K562 (cell line): Measurements from ENCODE around the gene GFRAL. TPM values are rescaled to one million over a fixed set of nuclear protein-coding genes. Genes with fewer than 3 reads are reported as not detected.

Source experiments
- ATAC-seq: fragments of 200-7000 bp; cut with Tn5 transposase; 3 replicates; pipeline ENCODE4 v1.9.1; 2020; ENCODE audit warnings: moderate library complexity
- BruUV-seq: library from RNA; stranded (reverse); fragments of 400-500 nt; replicated peaks from 2 replicates; lab custom pipeline; 2021; lab: Mats Ljungman, UMichigan
- CTCF ChIA-PET: fragments of 300-600 bp; formaldehyde crosslinking; extraction: SDS; loops from one replicate; lab custom pipeline; 2021; ENCODE audit warnings: low intra/inter-chr PET ratio; lab: Yijun Ruan, JAX
- POLR2A ChIA-PET: fragments of 300-600, 350-650 bp; sonication (Branson Sonifier 250); formaldehyde crosslinking; extraction: SDS; loops from one replicate; lab custom pipeline; 2021; ENCODE audit warnings: antibody characterized with exemption, inconsistent platforms; lab: Yijun Ruan, JAX
- DNase-seq, 4 experiments: peaks; one replicate each; pipeline versions ENCODE4 v3.0.0 to v3.0.0-alpha.2; 2011 to 2018; ENCODE audit warnings: low spot score in 3 of 4, mixed read lengths in 3 of 4; ENCODE audit errors: extremely low read depth in 1 of 4
- FAIRE-seq: peaks from 2 replicates; lab custom pipeline; 2011; peaks lifted over from hg19 to GRCh38; lab: Jason Lieb, UNC
- H2AFZ ChIP-seq: 2 replicates; pipeline ENCODE4 v1.6.0; 2011; ENCODE audit warnings: low read depth, low read length, control low read depth, inconsistent platforms
- H3K27ac ChIP-seq: fragments of 200-600 bp; 3 replicates; pipeline ENCODE4 v1.8.0; 2011; ENCODE audit warnings: low read depth, mild to moderate bottlenecking, control low read depth, inconsistent platforms, low read length, moderate library complexity, mixed read lengths; ENCODE audit errors: extremely low read depth
- H3K27me3 ChIP-seq, 2 experiments: fragments of 300-600 bp in 1 of 2; 2 replicates in 1 of 2; 3 replicates in 1 of 2; pipeline versions ENCODE4 v1.6.0 to v1.8.0; 2011; ENCODE audit warnings: inconsistent platforms in 2 of 2, low read length in 2 of 2, mild to moderate bottlenecking in 1 of 2, mixed read lengths in 1 of 2, moderate library complexity in 1 of 2; ENCODE audit not compliant: control insufficient read depth in 2 of 2, insufficient read depth in 2 of 2
- H3K36me3 ChIP-seq: fragments of 300-600 bp; 3 replicates; pipeline ENCODE4 v1.8.0; 2011; ENCODE audit warnings: mild to moderate bottlenecking, low read length, inconsistent platforms; ENCODE audit not compliant: control insufficient read depth, insufficient read depth
- H3K4me1 ChIP-seq, 2 experiments: fragments of 200-600 bp in 1 of 2; replicated peaks in 1 of 2; 2 replicates in 1 of 2; 3 replicates in 1 of 2; pipeline versions ENCODE4 v1.5.1 to v1.8.0; 2011; ENCODE audit warnings: inconsistent platforms in 2 of 2, low read length in 2 of 2, mild to moderate bottlenecking in 1 of 2, mixed read lengths in 1 of 2, moderate library complexity in 1 of 2; ENCODE audit not compliant: control insufficient read depth in 2 of 2, insufficient read depth in 2 of 2
- H3K4me2 ChIP-seq: 2 replicates; pipeline ENCODE4 v1.6.1; 2011; ENCODE audit warnings: low read length, control low read depth, inconsistent platforms, mixed read lengths; ENCODE audit not compliant: insufficient read depth
- H3K4me3 ChIP-seq: fragments of 200-600 bp; sonication (generic), shearing (Covaris generic); 2 replicates; pipeline ENCODE4 v1.5.1; 2016; ENCODE audit warnings: control low read depth, inconsistent platforms
- H3K79me2 ChIP-seq: fragments of 200-600 bp; 3 replicates; pipeline ENCODE4 v1.8.0; 2011; ENCODE audit warnings: low read length, inconsistent platforms; ENCODE audit not compliant: control insufficient read depth, insufficient read depth
- H3K9ac ChIP-seq, 2 experiments: 2 replicates each; pipeline versions ENCODE4 v1.6.0 to v1.6.1; 2011; ENCODE audit warnings: low read depth in 2 of 2, low read length in 2 of 2, control low read depth in 1 of 2, inconsistent platforms in 1 of 2, mild to moderate bottlenecking in 1 of 2, mixed read lengths in 1 of 2; ENCODE audit not compliant: insufficient read depth in 1 of 2
- H3K9me1 ChIP-seq: one replicate; pipeline ENCODE4 v1.6.0; 2011; ENCODE audit warnings: inconsistent platforms, mild to moderate bottlenecking, low read length, moderate library complexity; ENCODE audit not compliant: control insufficient read depth, insufficient read depth
- H3K9me3 ChIP-seq: replicated peaks from 2 replicates; pipeline ENCODE4 v1.5.1; 2011; ENCODE audit warnings: low read depth, low read length, inconsistent platforms; ENCODE audit not compliant: control insufficient read depth, insufficient read depth
- H4K20me1 ChIP-seq: replicated peaks from 2 replicates; pipeline ENCODE4 v1.6.1; 2011; ENCODE audit warnings: low read length, inconsistent platforms, mixed read lengths; ENCODE audit not compliant: control insufficient read depth, insufficient read depth
- CGGBP1 ChIP-seq: fragments of 250-450 bp; sonication (Bioruptor Pico); IDR thresholded peaks from 2 replicates; pipeline ENCODE4 v1.9.0; 2021; ENCODE audit warnings: mild to moderate bottlenecking
- ESRRB ChIP-seq: fragments of 250-450 bp; sonication (Bioruptor Pico); IDR thresholded peaks from 2 replicates; pipeline ENCODE4 v1.5.0; 2020; ENCODE audit warnings: mild to moderate bottlenecking, moderate library complexity, borderline replicate concordance
- HMGN3 ChIP-seq: IDR thresholded peaks from 2 replicates; pipeline ENCODE4 v1.6.1; 2011; ENCODE audit warnings: borderline replicate concordance, low read depth, mild to moderate bottlenecking, mixed read lengths, low read length; ENCODE audit not compliant: insufficient read length; ENCODE audit errors: extremely low read depth
- HNRNPH1 ChIP-seq: fragments of 200-400 bp; formaldehyde crosslinking; optimal IDR thresholded peaks from 2 replicates; pipeline ENCODE3; 2017; ENCODE audit warnings: low read depth, mild to moderate bottlenecking, low read length, moderate library complexity
- HSF4 ChIP-seq: fragments of 250-450 bp; sonication (Bioruptor Pico); IDR thresholded peaks from 2 replicates; pipeline ENCODE4 v2.1.2; 2022; ENCODE audit warnings: mild to moderate bottlenecking, moderate library complexity, borderline replicate concordance
- LEF1 ChIP-seq: fragments of 450-650 bp; IDR thresholded peaks from 2 replicates; pipeline ENCODE4 v1.6.1; 2016; ENCODE audit warnings: mild to moderate bottlenecking
- MAFK ChIP-seq: IDR thresholded peaks from 2 replicates; pipeline ENCODE4 v1.6.1; 2011; ENCODE audit warnings: low read length, improper control_type of control experiment
- MTF1 ChIP-seq: fragments of 250-450 bp; sonication (Bioruptor Pico); IDR thresholded peaks from 2 replicates; pipeline ENCODE4 v1.9.0; 2021; ENCODE audit warnings: moderate library complexity, mild to moderate bottlenecking, inconsistent platforms, borderline replicate concordance
- MXI1 ChIP-seq: IDR thresholded peaks from 2 replicates; pipeline ENCODE4 v1.6.1; 2011; ENCODE audit warnings: low read depth, mild to moderate bottlenecking, improper control_type of control experiment, low read length
- NFIX ChIP-seq: fragments of 250-450 bp; sonication (Bioruptor Pico); IDR thresholded peaks from 2 replicates; pipeline ENCODE4 v1.4.0; 2020; ENCODE audit warnings: low read depth, mild to moderate bottlenecking, moderate library complexity
- POLR2G ChIP-seq: fragments of 200-400 bp; formaldehyde crosslinking; IDR thresholded peaks from 2 replicates; pipeline ENCODE4 v1.6.1; 2017; ENCODE audit warnings: low read depth, mild to moderate bottlenecking, antibody characterized with exemption, low read length, moderate library complexity
- RBM39 ChIP-seq: fragments of 200-400 bp; formaldehyde crosslinking; optimal IDR thresholded peaks from 2 replicates; pipeline ENCODE3; 2018; ENCODE audit warnings: low read depth, low read length
- RFX1 ChIP-seq: fragments of 450-650 bp; IDR thresholded peaks from 2 replicates; pipeline ENCODE4 v1.6.1; 2016; ENCODE audit warnings: mild to moderate bottlenecking, moderate library complexity
- U2AF1 ChIP-seq: fragments of 200-400 bp; formaldehyde crosslinking; optimal IDR thresholded peaks from 2 replicates; pipeline ENCODE3; 2017; ENCODE audit warnings: mild to moderate bottlenecking, low read depth, low read length, moderate library complexity
- ZBTB5 ChIP-seq: fragments of 450-650 bp; IDR thresholded peaks from 2 replicates; pipeline ENCODE4 v1.6.1; 2017; ENCODE audit warnings: antibody characterized with exemption
- ZKSCAN8 ChIP-seq: fragments of 200-800 bp; sonication (Bioruptor generic); IDR thresholded peaks from 2 replicates; pipeline ENCODE4 v1.6.1; 2016; ENCODE audit warnings: missing genetic modification characterization, missing compliant biosample characterization
- ZNF124 ChIP-seq: sonication (generic); formaldehyde crosslinking; IDR thresholded peaks from 2 replicates; pipeline ENCODE4 v1.8.1; 2022; ENCODE audit warnings: missing genetic modification reagents
- ZNF146 ChIP-seq: IDR thresholded peaks from one replicate; pipeline ENCODE4 v1.6.1; 2018; ENCODE audit warnings: missing compliant biosample characterization; ENCODE audit not compliant: unreplicated experiment
- ZNF311 ChIP-seq: fragments of 250-450 bp; sonication (Bioruptor Pico); IDR thresholded peaks from 2 replicates; pipeline ENCODE4 v1.4.0; 2020; ENCODE audit warnings: mild to moderate bottlenecking, moderate library complexity
- ZNF766 ChIP-seq: fragments of 200-800 bp; sonication (Bioruptor generic); conservative IDR thresholded peaks from 2 replicates; pipeline ENCODE4 v1.6.1; 2016; ENCODE audit warnings: missing genetic modification characterization, missing compliant biosample characterization
- WGBS: fragments of 100-300 bp; shearing (Covaris generic); methylation state at CpG from one replicate; pipeline ENCODE4 v1.1.6; 2016; ENCODE audit warnings: low coverage, mixed read lengths; ENCODE audit not compliant: insufficient coverage; ENCODE audit errors: missing lambda C conversion rate; 5-methylcytosine and 5-hydroxymethylcytosine counted together
- in situ Hi-C: fragments of 300-500 bp; cut with MboI; formaldehyde crosslinking; loops from 4 replicates; pipeline ENCODE4 v1.15.0; 2018; ENCODE audit warnings: inconsistent platforms, mixed read lengths
- intact Hi-C: fragments of 100-400 bp; cut with micrococcal nuclease; formaldehyde crosslinking; loops from 2 replicates; pipeline ENCODE4 v1.14.2; 2022
- polyA plus RNA-seq, 8 experiments: library from polyadenylated mRNA; depleted of rRNA in 4 of 8; stranded (reverse) in 5 of 8; unstranded in 3 of 8; fragments of >200 nt; fragmentation: Nextera tagmentation in 2 of 8; fragmentation: Illumina TruSeq in 1 of 8; extraction: Ambion mirVana in 2 of 8; extraction: Trizol in 1 of 8; gene quantifications; 2 replicates each; pipeline versions ENCODE4 v1.2.1 to v1.2.3, GENCODE V29; 2011 to 2014; ENCODE audit warnings: inconsistent platforms in 1 of 8, missing spikeins in 1 of 8
- total RNA-seq, 7 experiments: library from RNA; depleted of rRNA in 6 of 7; stranded (reverse); fragments of >200 nt in 6 of 7; fragmentation: Illumina TruSeq in 2 of 7; extraction: Trizol in 2 of 7; gene quantifications; 2 replicates each; pipeline versions ENCODE4 v1.2.1 to v1.2.3, GENCODE V29; 2011 to 2021; ENCODE audit warnings: low replicate concordance in 1 of 7

Gene GFRAL
- total and polyA plus RNA-seq, 9 of the 15 experiments (the other 6 are each of a cell fraction or from before 2014, with no cell fraction given): not detected

- Histone ChIP-seq H3K9me3 (no peaks in the 10 kb centered on the region), H3K36me3 (no peaks in the 10 kb centered on the region), H3K9me1 (no peaks in the 10 kb centered on the region), H3K27me3 (no peaks in the 10 kb centered on the region), H3K4me3 (no peak overlapping the region), H3K27ac (no peak overlapping the region), H3K9ac (no peak overlapping the region), H3K79me2 (no peaks in the 10 kb centered on the region), H2AFZ (no peak overlapping the region), H3K4me2 (no peak overlapping the region), H4K20me1 (no peaks in the 10 kb centered on the region), H3K4me1 (no peaks in the 10 kb centered on the region)
- WGBS: 0% methylated on average over 3 of the region's 3 CpGs
- in situ Hi-C loops (no loop called here), intact Hi-C loops (no loop called here)
- ChIA-PET CTCF (no interaction called here), POLR2A (no interaction called here)
- ATAC-seq (no peak), DNase-seq (no peak), FAIRE-seq (no peak)
- no TSS peak for BruUV-seq
- no peak for TF ChIP-seq CGGBP1 (CRISPR knock-in tag)
- no peak for TF ChIP-seq ZNF124 (CRISPR knock-in tag)
- TF ChIP-seq MTF1 (CRISPR knock-in tag): no peak
- TF ChIP-seq ZBTB5: no peak
- no peak for TF ChIP-seq POLR2G
- no peak for TF ChIP-seq HNRNPH1
- TF ChIP-seq NFIX (CRISPR knock-in tag): no peak
- no peak for TF ChIP-seq ESRRB (CRISPR knock-in tag)
- no peak for TF ChIP-seq U2AF1
- no peak for TF ChIP-seq HSF4 (CRISPR knock-in tag)
- no peak for TF ChIP-seq RBM39
- TF ChIP-seq MAFK: no peak
- TF ChIP-seq MXI1: no peak
- TF ChIP-seq ZKSCAN8: no peak
- no peak for TF ChIP-seq LEF1
- no peak for TF ChIP-seq HMGN3
- TF ChIP-seq ZNF146: no peak
- TF ChIP-seq ZNF311 (CRISPR knock-in tag): no peak
- TF ChIP-seq ZNF766: no peak
- TF ChIP-seq RFX1: no peak
Observed at GRCh38 chr6:55397986-55398385, 70.7 kb downstream of the GFRAL start.
